Endothelial cell of hepatic sinusoid (primary cell): ENCODE data around the gene ADGRB3.
"Not testable (repeated sequence)": the region's sequence is repeated elsewhere in the genome, so short reads cannot be mapped to it uniquely, and the experiment has no call there.

Experiments
- in situ Hi-C: cut with HindIII; loops from 2 replicates; pipeline ENCODE4 v1.10.0; 2017; ENCODE audit warnings: low sequenced_read_pairs

ADGRB3 gene

DNA sequence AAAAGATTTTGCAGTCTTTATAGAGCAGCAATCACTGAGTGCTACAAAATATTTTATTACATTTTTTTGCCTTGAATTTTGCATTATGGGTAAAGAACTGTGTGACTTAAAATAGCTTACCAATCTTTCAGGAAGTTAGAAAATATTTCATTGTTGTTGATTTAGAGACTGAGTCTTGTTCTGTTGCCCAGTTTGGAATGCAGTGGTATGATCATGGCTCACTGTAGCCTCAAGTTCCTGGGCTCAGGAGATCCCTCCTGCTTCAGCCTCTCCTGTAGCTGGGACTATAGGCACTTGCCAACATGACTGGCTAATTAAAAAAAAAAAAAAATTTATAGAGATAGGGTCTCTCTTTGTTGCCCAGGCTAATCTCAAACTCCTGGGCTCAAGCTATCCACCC lies 100.8 kb downstream of the ADGRB3 start:
- in situ Hi-C loops, result no loop called here

DNA sequence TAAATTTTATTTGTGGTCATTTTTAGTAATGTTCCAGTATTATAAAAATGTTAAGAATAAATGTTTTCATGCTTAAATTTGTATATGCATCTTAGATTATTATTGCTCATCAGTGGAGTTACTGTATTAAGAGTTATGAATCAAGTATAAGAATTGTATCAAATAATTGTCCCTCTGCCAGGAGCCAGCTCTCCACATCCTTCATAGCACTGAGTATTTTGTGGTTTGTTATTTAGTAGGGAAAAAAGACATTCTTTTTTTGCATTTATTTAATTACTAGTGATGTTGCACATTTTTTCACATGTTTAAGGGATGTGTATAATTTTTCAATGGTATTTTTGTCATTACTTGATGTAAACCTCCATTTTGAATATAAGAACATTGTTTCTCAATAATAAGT lies 102.0 kb downstream of the ADGRB3 start:
- in situ Hi-C loops, result no loop called here

DNA sequence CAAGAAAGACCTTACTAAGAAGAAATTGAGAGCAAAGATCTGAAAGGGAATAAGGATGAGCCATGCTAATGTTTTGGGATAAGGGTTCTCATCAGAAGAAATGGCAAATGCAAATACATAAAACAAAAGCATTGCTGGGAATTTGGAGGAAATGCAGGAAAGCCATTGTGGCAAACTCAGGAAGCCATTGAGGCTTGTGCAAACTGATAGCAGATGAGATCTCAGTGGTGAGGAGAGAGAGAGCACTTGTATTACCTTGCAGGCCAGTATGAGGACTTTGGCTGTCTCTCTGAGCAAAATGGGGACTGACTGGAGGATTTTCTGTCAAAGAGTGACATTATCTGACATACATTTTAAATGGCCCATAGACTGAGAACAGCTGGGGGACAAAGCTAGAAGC lies 103.0 kb downstream of the ADGRB3 start:
- in situ Hi-C loops, result no loop called here

DNA sequence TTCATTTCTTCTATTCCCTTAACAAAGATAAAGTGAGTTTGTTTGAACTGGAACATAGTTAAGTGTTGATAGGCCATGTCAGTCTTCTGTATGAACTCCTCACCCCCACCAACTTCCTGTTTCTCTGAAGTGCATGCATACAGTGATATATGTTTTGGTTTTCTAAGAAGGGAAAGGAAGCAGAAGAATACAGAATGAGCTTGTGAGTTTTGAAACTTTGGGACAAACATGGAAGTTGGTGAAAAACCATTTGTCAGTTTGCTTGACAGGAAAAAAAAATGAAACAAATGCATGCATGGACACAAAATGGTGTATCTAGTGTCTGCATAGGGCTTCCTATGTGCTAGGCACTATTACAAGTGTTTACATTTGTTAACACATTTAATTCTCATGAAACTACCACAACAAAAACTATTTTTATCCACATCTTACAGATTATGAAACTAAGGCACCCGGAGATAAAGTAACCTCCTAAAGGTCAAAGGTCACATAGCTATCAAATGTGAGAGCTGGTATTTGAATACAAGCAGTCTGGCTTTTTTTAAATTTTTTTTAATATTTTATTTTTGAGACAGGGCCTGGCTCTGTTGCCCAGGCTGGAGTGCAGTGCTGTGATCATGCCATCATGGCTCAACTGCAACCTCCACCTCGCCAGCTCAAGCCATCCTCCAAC lies 105.9 kb downstream of the ADGRB3 start:
- in situ Hi-C loops, result no loop called here

DNA sequence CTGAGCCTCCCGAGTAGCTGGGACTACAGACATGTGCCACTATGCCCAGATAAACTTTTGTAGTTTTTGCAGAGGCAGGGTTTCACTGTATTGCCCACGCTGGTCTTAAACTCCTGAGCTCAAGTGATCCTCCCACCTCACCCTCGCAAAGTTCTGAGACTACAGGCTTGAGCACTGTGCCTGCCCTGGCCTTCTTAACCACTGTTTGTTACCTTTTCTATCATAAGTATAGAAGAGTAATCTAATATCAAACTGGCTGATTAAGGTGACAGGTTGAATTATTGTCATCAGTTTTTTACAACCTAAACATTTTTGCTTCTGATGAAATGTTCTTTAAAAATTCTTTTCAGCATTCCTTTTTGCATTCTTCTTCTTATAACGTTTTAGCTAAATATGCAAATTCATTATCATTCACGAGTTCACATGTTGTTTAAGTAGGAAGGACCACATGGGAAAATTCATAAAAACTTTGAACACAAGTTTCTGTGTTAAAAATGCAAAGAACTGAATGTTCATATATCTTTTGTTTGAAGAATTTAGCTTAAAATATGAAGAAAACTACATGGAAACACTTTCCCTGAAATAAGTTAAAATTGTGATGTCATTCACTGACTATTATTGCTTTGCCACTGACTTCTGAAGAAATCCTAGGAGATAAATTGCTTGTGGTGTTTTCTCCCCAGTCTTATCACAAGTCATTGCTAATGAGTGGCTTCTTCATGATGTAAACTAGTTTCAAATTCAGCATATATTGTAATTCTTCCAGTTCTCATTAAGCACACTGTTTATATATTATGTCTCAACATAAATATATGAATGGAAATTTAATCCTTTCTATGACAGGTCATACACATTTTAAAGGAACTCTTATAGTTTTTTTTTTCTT lies 106.7 kb downstream of the ADGRB3 start:
- in situ Hi-C loops, result no loop called here

DNA sequence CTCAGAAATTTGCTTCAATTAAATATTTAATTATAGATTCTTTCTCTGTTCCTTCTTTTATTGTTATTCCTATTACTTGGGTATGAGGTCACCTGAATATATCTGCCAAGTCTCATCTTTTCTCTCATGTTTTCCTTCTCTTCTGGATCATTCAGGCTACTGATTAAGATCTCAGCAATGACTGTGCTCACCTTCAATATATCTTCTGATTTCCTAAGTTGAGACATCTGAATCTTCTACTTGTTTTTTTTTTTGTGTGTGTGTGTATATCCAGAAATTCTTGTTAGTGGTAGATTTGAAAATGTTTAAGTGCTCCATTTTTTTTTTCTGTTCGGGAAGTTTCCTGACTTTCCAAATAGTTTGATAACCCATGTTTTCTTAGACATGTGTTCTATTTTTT lies 108.0 kb downstream of the ADGRB3 start:
- in situ Hi-C loops, result no loop called here

DNA sequence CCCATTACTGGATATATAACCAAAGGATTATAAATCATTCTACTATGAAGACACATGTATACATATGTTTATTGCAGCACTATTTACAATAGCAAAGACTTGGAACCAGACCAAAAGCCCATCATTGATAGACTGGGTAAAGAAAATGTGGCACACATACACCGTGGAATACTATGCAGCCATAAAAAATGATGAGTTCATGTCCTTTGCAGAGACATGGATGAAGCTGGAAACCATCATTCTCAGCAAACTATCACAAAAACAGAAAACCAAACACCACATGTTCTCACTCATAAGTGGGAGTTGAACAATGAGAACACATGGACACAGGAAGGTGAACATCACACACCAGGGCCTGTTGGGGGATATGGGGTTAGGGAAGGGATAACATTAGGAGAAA lies 109.3 kb downstream of the ADGRB3 start:
- in situ Hi-C loops, result not testable (repeated sequence)

DNA sequence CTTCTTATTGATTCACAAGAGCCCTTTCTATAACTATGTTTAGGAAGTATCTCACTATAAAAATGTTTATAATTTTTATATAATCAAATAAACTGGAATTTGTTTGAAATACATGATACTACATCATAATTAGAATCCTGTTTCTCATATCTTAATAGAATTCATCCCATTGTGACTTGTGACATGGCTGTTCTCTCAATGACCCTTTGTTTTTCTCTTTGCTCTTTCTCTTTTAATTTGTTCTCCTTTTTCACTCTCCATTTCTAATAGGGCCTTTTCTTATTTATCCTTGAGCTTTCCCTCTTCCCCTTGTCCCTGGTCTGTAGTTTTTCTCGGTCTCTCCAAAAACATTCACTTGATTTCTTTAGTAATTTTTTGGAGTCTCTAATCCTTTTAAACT lies 111.3 kb downstream of the ADGRB3 start:
- in situ Hi-C loops, result no loop called here

DNA sequence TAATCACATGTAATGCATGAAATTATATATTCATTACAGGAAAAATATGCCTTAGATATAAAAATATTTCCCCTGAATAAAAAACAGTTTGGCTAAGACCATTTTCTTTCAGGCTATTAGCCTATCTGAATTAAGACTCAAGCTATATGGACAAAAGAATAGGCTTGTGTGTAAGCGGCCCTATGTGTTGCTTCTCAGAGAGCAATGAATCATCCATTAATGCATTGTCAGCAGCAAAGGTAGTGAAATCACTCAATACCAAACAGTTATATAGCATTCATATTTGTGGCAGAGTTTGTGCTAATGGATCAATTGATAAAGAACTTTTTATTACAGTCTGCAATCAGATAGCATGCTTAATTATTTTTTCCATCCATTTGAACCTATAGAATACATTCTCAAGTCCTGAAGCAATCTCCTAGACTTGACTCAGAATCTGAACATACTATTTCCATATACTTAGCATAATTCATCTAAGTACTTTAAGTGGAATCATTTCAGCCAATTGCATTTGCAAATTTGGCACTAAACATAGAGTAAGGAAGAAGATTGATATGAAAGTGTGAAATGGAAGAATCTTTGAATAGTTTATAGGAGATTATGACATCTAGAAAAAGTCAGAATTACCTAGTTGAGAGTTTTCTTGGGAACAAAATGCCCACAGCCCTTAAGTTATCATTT lies 112.2 kb downstream of the ADGRB3 start:
- in situ Hi-C loops, result no loop called here

DNA sequence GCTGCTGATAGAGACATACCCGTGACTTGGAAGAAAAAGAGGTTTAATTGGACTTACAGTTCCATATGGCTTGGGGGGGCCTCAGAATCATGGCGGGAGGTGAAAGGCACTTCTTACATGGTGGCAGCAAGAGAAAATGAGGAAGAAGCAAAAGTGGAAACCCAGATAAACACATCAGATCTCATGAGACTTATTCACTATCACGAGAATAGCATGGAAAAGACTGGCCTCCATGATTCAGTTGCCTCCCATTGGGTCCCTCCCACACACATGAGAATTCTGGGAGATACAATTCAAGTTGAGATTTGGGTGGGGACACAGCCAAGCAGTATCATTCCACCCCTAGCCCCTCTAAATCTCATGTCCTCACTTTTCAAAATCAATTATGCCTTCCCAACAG lies 112.8 kb downstream of the ADGRB3 start:
- in situ Hi-C loops, result not testable (repeated sequence)

DNA sequence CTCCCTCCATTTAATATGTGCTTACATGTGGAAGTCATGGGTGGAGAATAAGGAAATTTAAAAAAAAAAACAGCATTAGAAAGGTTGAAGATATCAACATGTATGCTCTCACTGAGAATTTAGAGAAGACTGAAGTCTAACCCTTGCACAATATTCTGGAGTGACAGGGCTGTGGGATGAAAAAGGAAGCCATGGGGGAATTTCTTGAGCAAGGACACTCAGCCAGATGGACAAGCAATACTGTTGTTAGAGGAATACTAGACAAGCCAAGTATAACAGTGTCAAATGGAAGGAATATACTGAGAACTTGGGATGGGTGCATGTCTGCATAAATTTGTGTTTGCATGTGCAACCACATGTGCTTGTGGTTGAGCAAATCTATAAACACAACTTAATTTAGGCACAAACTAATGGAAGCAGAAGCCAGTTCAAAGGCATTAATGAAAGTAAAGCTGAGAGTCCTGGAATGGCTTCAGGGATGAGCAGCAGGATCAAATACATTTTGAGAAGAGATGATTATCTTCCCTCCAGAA lies 119.7 kb downstream of the ADGRB3 start:
- in situ Hi-C loops, result no loop called here

DNA sequence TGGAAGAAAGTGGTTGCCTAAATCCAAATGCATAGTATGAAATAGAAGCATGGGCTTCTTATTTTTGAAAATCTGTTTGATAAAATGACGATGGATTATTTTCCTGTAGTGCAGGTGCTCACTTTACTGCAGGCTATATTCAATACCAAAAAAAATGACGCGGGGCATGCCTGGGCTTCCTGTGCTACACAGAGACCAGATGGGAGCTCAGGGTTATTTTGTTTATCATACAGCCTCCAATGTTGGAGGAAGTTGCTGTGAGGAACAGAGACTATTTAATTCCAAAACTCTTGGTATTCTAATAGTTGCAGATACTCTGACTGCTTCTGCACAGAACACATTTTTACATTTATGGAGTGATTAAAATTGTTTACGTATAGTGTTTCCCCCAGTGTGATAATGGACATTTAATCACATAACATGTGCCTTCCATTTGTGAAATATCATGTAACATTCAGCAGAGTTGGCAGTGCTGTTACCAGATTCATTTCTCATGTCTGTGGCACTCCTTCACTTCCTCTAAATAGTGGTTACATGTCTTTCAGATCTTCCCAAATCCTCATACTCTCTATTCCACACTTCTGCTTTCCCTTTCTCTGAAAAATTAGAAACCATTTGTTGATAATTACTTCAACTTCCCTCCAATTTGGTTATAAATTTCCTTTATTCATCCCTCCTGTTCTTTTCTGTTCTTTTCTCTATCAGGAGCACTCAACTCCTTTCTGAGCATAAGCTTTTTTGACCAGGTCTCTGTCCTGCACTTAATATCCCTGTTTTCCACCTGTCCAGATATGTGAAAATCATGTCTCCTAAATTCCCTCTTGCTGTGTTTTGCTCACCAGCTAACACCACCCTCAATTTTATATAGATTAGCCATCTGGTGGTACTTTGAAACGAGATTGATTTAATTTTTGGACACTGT lies 121.6 kb downstream of the ADGRB3 start:
- in situ Hi-C loops, result no loop called here

DNA sequence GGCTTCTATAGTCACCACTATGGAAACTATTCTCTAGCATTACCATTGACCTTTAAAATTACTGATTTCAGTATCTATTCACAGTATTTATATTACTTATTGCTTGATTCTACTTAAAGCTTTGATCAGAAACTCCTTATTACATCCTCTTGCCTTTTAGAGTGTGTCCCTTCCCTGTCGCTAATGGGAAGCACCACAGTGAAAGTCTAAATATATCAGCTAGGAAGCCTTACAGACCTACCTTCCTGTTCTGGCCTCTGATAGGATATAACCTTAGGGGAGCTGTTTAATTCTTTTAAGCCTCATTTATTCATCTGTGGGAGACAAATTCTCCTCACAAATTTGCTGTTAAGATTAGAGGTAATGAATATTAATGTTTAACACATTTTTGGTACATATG lies 122.7 kb downstream of the ADGRB3 start:
- in situ Hi-C loops, result no loop called here

DNA sequence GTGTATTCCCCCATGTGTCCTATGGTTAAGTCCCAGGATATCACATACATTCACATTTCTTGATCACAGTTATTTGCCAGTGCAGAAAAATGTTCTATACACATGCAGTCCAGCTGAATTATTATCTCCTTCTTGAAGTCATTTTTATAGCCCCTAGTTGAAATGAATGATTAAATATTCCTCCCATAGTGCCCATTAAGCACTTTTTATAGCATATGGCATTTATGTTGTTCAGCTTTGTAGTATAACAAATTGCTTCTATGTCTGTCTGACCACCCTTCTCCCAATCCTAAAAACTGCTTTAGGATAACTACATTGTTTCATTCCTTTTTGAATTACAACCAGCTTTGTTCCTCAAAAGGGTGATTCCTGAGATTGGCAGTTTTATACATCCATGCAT lies 123.5 kb downstream of the ADGRB3 start:
- in situ Hi-C loops, result no loop called here

DNA sequence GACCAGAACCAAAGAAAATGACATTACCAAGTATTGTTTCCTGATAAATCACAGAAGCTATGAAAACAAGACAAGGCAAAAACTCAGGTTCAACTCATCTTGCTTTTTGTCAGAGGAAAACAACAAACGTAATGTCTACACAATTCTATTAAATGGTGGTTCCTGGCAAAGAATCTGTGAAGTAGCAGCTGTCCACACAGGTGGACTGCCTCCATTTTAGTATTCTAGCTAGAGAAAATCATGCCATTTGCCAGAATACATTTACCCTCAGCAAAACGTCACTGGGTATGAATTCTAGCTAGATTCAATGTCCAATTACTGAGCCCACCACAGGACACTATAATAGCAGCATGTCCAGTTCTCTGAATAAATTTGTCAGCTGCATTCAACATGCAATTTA lies 125.4 kb downstream of the ADGRB3 start:
- in situ Hi-C loops, result no loop called here

DNA sequence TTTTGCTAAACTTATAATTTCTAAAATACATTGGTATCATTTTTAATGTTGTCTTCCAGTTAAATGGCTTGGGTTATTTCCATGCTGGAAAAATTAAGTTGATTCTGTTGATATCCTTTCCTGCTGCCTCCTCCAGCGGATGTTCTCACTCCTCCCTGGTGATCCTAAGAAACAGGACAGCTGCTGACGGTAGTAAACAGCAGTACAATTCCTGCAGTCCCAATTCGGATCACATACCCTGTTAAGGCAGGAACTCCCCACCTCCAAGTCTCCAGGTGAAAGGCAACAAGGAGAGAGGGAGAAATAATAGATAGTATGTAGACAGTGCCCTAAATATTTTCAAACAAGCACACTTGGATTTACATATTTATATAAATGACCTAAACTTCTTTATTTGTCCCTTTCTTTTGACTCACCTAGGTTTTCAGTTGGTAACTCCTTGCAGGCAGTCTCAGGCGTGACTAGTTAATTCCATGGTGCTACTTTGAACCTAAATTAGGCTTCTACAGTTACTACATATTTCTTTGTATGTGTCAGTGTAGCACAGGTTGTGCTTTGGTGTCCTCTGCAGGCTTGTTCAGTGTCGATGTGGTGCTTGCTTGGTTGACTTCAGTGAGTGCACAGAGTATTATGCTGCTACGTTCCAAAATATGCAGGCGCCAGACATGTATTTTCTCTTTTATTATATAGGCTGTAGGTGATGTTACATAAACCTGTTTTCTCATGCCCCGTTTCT lies 126.0 kb downstream of the ADGRB3 start:
- in situ Hi-C loops, result no loop called here

DNA sequence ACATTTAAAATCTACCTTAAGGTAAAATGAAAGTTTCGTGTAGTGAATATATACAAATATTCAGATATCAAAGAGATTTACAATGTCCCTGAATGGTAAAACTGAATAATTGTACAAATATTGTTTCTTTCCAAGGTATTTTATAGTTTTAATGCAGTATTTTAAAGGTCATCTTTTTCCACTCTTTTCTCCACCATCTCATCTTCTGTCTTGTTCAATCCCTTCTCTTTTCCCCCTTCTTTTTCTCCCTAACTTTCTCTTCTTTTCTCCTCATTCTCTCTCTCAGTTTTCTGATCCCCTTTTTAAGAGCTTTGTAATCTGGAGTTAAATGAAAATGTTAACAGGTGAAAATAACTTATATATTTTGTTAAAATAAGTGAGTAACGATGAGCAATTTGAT lies 126.9 kb downstream of the ADGRB3 start:
- in situ Hi-C loops, result no loop called here

DNA sequence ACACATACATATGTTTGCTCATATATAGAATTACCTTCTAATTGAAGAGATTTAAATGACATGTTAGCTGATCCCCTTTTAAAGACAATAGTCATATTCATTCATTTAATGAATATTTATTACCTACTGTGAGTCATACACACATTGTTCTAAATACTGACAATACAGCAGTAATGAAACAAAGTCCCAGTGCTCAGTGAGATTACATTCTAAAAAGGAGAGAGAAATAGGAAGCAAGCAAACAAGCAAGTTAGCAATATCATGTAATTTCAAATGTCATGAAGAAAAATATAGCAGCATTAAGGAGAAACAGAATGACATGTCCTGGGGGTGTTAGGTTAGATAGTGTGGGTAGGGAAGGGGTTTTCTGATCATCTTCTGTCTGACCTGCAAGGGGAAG lies 136.3 kb downstream of the ADGRB3 start:
- in situ Hi-C loops, result no loop called here

DNA sequence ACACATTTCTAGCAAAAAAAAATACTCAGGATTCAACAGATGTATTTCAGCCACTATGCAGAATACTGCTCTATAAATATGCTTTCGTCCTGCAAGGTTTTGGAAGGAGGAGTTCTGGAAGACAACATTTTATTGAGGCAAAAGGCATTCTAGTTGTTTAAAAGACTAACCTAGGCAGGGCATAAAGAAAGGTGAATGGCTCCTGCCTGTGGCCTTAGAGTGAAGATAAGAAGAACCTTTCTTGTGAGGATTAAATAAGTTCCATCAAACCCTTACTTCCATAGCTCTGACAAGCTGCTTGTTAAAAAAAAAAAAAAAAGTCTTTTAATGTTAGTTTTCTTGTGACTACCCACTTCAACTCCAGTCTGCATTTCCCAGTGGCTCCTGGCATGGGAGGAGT lies 139.8 kb downstream of the ADGRB3 start:
- in situ Hi-C loops, result no loop called here

DNA sequence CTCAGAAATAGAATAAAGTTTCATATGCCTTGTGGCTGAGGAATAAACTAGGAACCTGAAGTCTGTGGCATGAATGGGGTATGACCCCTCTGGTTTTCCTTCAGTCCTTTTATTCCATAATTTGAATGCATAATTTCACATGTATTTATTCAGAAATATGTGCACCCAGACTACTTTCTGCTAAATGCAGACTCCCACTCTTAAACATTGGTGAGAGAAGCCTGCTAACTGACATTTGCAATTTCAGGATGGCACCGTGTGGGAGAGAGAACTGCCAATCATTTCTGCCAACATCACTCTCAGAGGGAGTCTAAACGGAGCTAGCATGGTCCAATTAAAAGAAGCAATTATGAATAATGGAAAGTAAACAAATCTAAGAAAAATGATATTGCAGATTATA lies 141.3 kb downstream of the ADGRB3 start:
- in situ Hi-C loops, result no loop called here
